HEK293 (cell line): ENCODE data around the gene SMIM20.

ENCODE experiments used
- GLI2 ChIP-seq: fragments of 450-650 bp; formaldehyde crosslinking; IDR thresholded peaks from 2 replicates; pipeline ENCODE4; 2017; ENCODE audit warnings: missing biosample characterization, missing genetic modification characterization, low read depth, borderline replicate concordance
- KLF10 ChIP-seq: fragments of 450-650 bp; IDR thresholded peaks from 2 replicates; pipeline ENCODE4 v1.5.1; 2018; ENCODE audit warnings: missing biosample characterization, mild to moderate bottlenecking, missing genetic modification characterization
- KLF16 ChIP-seq: fragments of 450-650 bp; formaldehyde crosslinking; IDR thresholded peaks from 2 replicates; pipeline ENCODE4 v1.5.1; 2017; ENCODE audit warnings: missing biosample characterization, missing genetic modification characterization
- SALL2 ChIP-seq: fragments of 450-650 bp; formaldehyde crosslinking; IDR thresholded peaks from 2 replicates; pipeline ENCODE4 v1.5.0; 2017; ENCODE audit warnings: missing biosample characterization, mild to moderate bottlenecking, missing genetic modification characterization, borderline replicate concordance
- SCRT1 ChIP-seq: fragments of 450-650 bp; formaldehyde crosslinking; IDR thresholded peaks from 2 replicates; pipeline ENCODE4 v1.5.1; 2016; ENCODE audit warnings: missing biosample characterization, missing genetic modification characterization, borderline replicate concordance
- SP3 ChIP-seq: fragments of 450-650 bp; formaldehyde crosslinking; IDR thresholded peaks from 2 replicates; pipeline ENCODE4 v1.5.1; 2016; ENCODE audit warnings: missing biosample characterization, missing genetic modification characterization
- ZBTB48 ChIP-seq: fragments of 450-650 bp; formaldehyde crosslinking; IDR thresholded peaks from 2 replicates; pipeline ENCODE4 v1.5.1; 2016; ENCODE audit warnings: missing biosample characterization, missing genetic modification characterization
- ZFP37 ChIP-seq: fragments of 450-650 bp; formaldehyde crosslinking; IDR thresholded peaks from 2 replicates; pipeline ENCODE4 v1.5.1; 2016; ENCODE audit warnings: missing biosample characterization, missing genetic modification characterization
- ZFP41 ChIP-seq: fragments of 450-650 bp; formaldehyde crosslinking; IDR thresholded peaks from 2 replicates; pipeline ENCODE4 v1.5.1; 2016; ENCODE audit warnings: missing biosample characterization, missing genetic modification characterization, borderline replicate concordance
- ZFP69B ChIP-seq: fragments of 450-650 bp; formaldehyde crosslinking; IDR thresholded peaks from 2 replicates; pipeline ENCODE4 v1.5.1; 2016; ENCODE audit warnings: missing biosample characterization, missing genetic modification characterization
- ZNF138 ChIP-seq: fragments of 450-650 bp; formaldehyde crosslinking; IDR thresholded peaks from 2 replicates; pipeline ENCODE4 v1.5.1; 2016; ENCODE audit warnings: missing biosample characterization, missing genetic modification characterization, borderline replicate concordance
- ZNF140 ChIP-seq: fragments of 450-650 bp; formaldehyde crosslinking; IDR thresholded peaks from 2 replicates; pipeline ENCODE4 v1.5.1; 2016; ENCODE audit warnings: missing biosample characterization, missing genetic modification characterization
- ZNF146 ChIP-seq: fragments of 450-650 bp; formaldehyde crosslinking; IDR thresholded peaks from 2 replicates; pipeline ENCODE4 v1.5.1; 2016; ENCODE audit warnings: missing biosample characterization, missing genetic modification characterization
- ZNF16 ChIP-seq: fragments of 450-650 bp; formaldehyde crosslinking; IDR thresholded peaks from 2 replicates; pipeline ENCODE4 v1.5.1; 2016; ENCODE audit warnings: low read depth, missing biosample characterization, missing genetic modification characterization
- ZNF175 ChIP-seq: fragments of 450-650 bp; formaldehyde crosslinking; IDR thresholded peaks from 2 replicates; pipeline ENCODE4 v1.5.1; 2016; ENCODE audit warnings: missing biosample characterization, missing genetic modification characterization
- ZNF23 ChIP-seq: fragments of 450-650 bp; formaldehyde crosslinking; IDR thresholded peaks from 2 replicates; pipeline ENCODE4 v1.5.1; 2016; ENCODE audit warnings: missing biosample characterization, missing genetic modification characterization, borderline replicate concordance
- ZNF24 ChIP-seq: fragments of 450-650 bp; formaldehyde crosslinking; IDR thresholded peaks from 2 replicates; pipeline ENCODE4 v1.5.1; 2016; ENCODE audit warnings: missing biosample characterization, missing genetic modification characterization
- ZNF394 ChIP-seq: fragments of 450-650 bp; formaldehyde crosslinking; IDR thresholded peaks from 2 replicates; pipeline ENCODE4 v1.5.1; 2016; ENCODE audit warnings: missing biosample characterization, missing genetic modification characterization, mild to moderate bottlenecking, moderate library complexity, borderline replicate concordance
- ZNF473 ChIP-seq: fragments of 450-650 bp; formaldehyde crosslinking; IDR thresholded peaks from 2 replicates; pipeline ENCODE4 v1.5.1; 2017; ENCODE audit warnings: missing biosample characterization, missing genetic modification characterization
- ZNF488 ChIP-seq: fragments of 450-650 bp; formaldehyde crosslinking; IDR thresholded peaks from 2 replicates; pipeline ENCODE4 v1.5.1; 2016; ENCODE audit warnings: missing biosample characterization, missing genetic modification characterization
- ZNF518A ChIP-seq: fragments of 450-650 bp; formaldehyde crosslinking; conservative IDR thresholded peaks from 2 replicates; pipeline ENCODE4 v1.5.1; 2016; ENCODE audit warnings: low read depth, missing biosample characterization, missing genetic modification characterization
- ZNF555 ChIP-seq: fragments of 450-650 bp; formaldehyde crosslinking; conservative IDR thresholded peaks from 2 replicates; pipeline ENCODE4 v1.5.1; 2017; ENCODE audit warnings: missing biosample characterization, mild to moderate bottlenecking, missing genetic modification characterization, inconsistent platforms
- ZNF600 ChIP-seq: fragments of 450-650 bp; formaldehyde crosslinking; IDR thresholded peaks from 2 replicates; pipeline ENCODE4 v1.5.1; 2016; ENCODE audit warnings: missing biosample characterization, missing genetic modification characterization
- ZNF610 ChIP-seq: fragments of 450-650 bp; formaldehyde crosslinking; IDR thresholded peaks from 2 replicates; pipeline ENCODE4 v1.5.1; 2016; ENCODE audit warnings: missing biosample characterization, missing genetic modification characterization, borderline replicate concordance
- ZNF623 ChIP-seq: fragments of 450-650 bp; formaldehyde crosslinking; IDR thresholded peaks from 2 replicates; pipeline ENCODE4 v1.5.1; 2016; ENCODE audit warnings: missing biosample characterization, missing genetic modification characterization
- ZNF624 ChIP-seq: fragments of 450-650 bp; formaldehyde crosslinking; IDR thresholded peaks from 2 replicates; pipeline ENCODE4 v1.5.1; 2017; ENCODE audit warnings: missing biosample characterization, missing genetic modification characterization
- ZNF658 ChIP-seq: fragments of 450-650 bp; formaldehyde crosslinking; IDR thresholded peaks from 2 replicates; pipeline ENCODE4; 2016; ENCODE audit warnings: missing biosample characterization, missing genetic modification characterization
- ZNF664 ChIP-seq: fragments of 450-650 bp; formaldehyde crosslinking; IDR thresholded peaks from 2 replicates; pipeline ENCODE4 v1.5.1; 2016; ENCODE audit warnings: missing biosample characterization, missing genetic modification characterization
- ZNF768 ChIP-seq: fragments of 450-650 bp; formaldehyde crosslinking; IDR thresholded peaks from 2 replicates; pipeline ENCODE4 v1.5.1; 2018; ENCODE audit warnings: missing biosample characterization, mild to moderate bottlenecking, missing genetic modification characterization
- ZNF785 ChIP-seq: fragments of 450-650 bp; formaldehyde crosslinking; IDR thresholded peaks from 2 replicates; pipeline ENCODE4 v1.5.1; 2016; ENCODE audit warnings: missing biosample characterization, missing genetic modification characterization
- TF ChIP-seq, protein P1 (sequence below): fragments of 450-650 bp; IDR thresholded peaks from 2 replicates; pipeline ENCODE4 v1.5.1; 2018; ENCODE audit warnings: missing biosample characterization, missing genetic modification characterization
- TF ChIP-seq, protein P2 (sequence below): fragments of 450-650 bp; formaldehyde crosslinking; IDR thresholded peaks from 2 replicates; pipeline ENCODE4 v1.5.1; 2016; ENCODE audit warnings: missing biosample characterization, missing genetic modification characterization

SMIM20 gene

DNA sequence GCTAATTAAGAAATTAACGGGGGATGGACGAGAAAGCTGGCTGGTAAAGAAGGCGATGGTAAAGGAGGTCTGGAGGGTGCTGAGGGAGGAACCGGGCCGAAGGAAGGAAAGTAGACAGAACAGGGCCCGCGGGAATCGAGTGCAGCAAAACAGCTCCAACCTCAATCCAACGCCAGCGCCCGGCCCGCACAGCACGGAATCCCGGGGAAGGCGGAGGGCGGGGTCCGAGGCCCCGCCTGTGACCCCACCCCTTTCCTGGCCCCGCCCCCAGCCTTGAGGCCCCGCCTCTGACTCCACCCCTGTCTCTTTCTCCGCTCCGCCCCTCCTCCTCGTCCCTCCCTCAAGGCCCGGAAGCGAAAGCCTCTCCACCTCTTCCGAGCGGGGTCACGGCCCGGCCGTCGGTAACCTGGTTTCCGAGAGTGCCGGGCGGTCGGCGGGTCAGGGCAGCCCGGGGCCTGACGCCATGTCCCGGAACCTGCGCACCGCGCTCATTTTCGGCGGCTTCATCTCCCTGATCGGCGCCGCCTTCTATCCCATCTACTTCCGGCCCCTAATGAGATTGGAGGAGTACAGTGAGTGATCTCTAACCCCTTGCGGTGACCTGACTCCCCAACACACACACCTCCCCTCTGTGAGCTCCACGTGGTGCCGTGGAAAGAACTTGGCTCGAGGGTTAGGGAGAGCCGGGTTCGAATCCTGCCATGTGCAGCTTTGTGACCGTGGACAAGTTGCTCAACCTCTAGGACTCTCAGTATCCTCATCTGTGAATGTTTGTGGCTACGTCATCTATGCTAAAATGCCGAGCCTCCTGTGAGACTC, at the start of gene SMIM20 (continued):
- peak; percentile 87 for TF ChIP-seq ZNF518A (tag by site-specific recombination)
- no peak for TF ChIP-seq ZNF23 (tag by site-specific recombination)
- no peak for TF ChIP-seq ZNF175 (tag by site-specific recombination)
- TF ChIP-seq ZNF24, result no peak
- 0 out of 2 replicates have a peak, but pooled peaks have one; percentile 33 for TF ChIP-seq ZFP69B (tag by site-specific recombination)
- TF ChIP-seq ZNF658 (tag by site-specific recombination), result no peak
- TF ChIP-seq, protein P1, sequence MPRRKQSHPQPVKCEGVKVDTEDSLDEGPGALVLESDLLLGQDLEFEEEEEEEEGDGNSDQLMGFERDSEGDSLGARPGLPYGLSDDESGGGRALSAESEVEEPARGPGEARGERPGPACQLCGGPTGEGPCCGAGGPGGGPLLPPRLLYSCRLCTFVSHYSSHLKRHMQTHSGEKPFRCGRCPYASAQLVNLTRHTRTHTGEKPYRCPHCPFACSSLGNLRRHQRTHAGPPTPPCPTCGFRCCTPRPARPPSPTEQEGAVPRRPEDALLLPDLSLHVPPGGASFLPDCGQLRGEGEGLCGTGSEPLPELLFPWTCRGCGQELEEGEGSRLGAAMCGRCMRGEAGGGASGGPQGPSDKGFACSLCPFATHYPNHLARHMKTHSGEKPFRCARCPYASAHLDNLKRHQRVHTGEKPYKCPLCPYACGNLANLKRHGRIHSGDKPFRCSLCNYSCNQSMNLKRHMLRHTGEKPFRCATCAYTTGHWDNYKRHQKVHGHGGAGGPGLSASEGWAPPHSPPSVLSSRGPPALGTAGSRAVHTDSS (tag by site-specific recombination), result 0 out of 2 replicates have a peak, but pooled peaks have one; percentile 15
- TF ChIP-seq ZFP41 (tag by site-specific recombination), result no peak
- no peak for TF ChIP-seq ZNF488 (tag by site-specific recombination)
- peak; percentile 72 for TF ChIP-seq ZBTB48 (tag by site-specific recombination)
- peak; percentile 79 for TF ChIP-seq ZNF600 (tag by site-specific recombination)
- TF ChIP-seq KLF10, result 0 out of 2 replicates have a peak, but pooled peaks have one; percentile 35
- TF ChIP-seq ZNF394 (tag by site-specific recombination), result 0 out of 2 replicates have a peak, but pooled peaks have one; percentile 16
- 0 out of 2 replicates have a peak, but pooled peaks have one; percentile 29 for TF ChIP-seq ZNF610 (tag by site-specific recombination)
- TF ChIP-seq ZFP37, result no peak
- TF ChIP-seq ZNF555 (tag by site-specific recombination), result no peak
- TF ChIP-seq ZNF16, result no peak
- no peak for TF ChIP-seq ZNF623 (tag by site-specific recombination)
- no peak for TF ChIP-seq SCRT1 (tag by site-specific recombination)
- peak; percentile 94 for TF ChIP-seq SP3 (tag by site-specific recombination)
- no peak for TF ChIP-seq ZNF146 (tag by site-specific recombination)
- no peak for TF ChIP-seq ZNF664 (tag by site-specific recombination)
- no peak for TF ChIP-seq ZNF140 (tag by site-specific recombination)
- no peak for TF ChIP-seq ZNF768
- no peak for TF ChIP-seq ZNF624 (tag by site-specific recombination)
- TF ChIP-seq ZNF785, result no peak
- TF ChIP-seq ZNF138 (tag by site-specific recombination), result no peak
- TF ChIP-seq KLF16 (tag by site-specific recombination), result peak; percentile 50; the same call in 1 of the 2 replicates
- no peak for TF ChIP-seq SALL2
- TF ChIP-seq, protein P2, sequence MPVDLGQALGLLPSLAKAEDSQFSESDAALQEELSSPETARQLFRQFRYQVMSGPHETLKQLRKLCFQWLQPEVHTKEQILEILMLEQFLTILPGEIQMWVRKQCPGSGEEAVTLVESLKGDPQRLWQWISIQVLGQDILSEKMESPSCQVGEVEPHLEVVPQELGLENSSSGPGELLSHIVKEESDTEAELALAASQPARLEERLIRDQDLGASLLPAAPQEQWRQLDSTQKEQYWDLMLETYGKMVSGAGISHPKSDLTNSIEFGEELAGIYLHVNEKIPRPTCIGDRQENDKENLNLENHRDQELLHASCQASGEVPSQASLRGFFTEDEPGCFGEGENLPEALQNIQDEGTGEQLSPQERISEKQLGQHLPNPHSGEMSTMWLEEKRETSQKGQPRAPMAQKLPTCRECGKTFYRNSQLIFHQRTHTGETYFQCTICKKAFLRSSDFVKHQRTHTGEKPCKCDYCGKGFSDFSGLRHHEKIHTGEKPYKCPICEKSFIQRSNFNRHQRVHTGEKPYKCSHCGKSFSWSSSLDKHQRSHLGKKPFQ, result no peak
- TF ChIP-seq ZNF473 (tag by site-specific recombination), result no peak
- no peak for TF ChIP-seq GLI2 (tag by site-specific recombination)
